Pons (tissue), 1 donor: Measurements from ENCODE around the gene ARL15.

Source experiments
- DNase-seq: peaks from one replicate; pipeline ENCODE4 v3.0.0-alpha.2; 2016; ENCODE audit warnings: low spot score

ARL15 gene

DNA sequence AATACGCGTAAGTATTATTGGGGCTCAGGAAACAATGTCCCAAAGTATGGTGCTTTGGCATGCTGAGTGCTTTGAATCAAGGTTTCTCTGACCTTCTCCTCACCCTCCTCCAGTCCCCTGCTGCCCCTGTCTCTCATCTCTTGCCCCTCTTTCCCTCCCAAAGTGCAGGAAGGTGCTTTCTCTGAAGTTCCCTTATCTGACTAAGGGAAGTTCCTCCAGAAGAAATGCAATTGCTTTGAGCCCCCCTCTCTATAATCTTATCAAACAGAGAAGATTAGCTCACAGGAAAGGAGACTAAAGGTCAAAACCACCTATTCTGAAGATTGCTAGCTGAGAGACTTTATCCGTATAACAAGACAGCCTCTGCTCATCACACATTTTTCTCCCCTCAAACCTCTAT is 288.1 kb downstream of the ARL15 start:
- DNase-seq: no peak

DNA sequence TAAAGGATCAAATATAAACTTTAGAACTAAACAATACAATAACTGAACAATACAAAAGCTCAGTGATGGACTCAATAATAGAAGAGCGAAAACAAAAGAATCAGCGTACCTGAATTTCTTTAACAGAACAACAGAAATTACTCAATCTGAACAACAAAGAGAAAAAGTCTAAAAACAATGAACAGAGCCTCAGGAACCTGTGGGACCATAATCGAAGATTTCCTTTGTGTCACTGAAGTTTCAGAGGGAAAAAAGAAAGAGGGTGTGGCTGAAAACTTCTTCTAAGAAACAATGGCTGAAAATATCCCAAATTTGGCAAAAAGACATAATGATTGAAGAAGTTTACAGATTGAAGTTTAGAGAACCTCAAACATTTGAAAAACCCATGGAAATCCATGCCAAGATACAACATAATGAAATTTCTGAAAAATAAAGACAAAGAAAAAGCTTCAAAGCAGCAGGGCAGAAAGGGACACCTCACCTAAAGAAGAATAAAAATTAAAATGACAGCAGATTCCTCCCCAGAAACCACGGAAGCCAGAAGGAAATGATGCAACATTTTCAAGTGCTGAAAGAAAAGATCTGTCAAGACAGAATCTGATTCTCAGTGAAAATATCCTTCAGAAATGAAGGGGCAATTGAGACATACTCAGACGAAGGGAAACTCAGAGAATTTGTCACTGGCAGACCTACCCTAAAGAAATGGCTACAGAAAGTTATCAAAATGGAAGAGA is 288.8 kb downstream of the ARL15 start:
- no peak for DNase-seq

DNA sequence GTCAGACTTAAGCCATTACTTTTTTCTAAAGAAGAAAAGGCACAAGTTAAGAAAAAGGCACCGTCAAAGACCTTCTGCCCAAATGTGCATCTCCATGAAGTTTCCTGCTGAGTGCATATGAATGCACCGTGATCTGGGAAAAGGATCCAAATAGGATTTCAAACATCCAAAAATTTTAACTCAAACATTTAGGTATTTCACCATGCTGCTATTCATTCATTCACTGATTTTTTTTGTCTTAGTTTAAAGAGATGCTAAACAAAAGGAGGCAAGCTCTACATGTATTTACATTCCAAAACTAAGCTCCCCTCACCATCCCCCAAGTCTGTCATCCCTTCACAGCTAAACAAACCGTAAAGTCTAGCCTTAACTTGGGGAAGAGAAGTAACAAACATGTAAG is 291.9 kb downstream of the ARL15 start:
- no peak for DNase-seq

DNA sequence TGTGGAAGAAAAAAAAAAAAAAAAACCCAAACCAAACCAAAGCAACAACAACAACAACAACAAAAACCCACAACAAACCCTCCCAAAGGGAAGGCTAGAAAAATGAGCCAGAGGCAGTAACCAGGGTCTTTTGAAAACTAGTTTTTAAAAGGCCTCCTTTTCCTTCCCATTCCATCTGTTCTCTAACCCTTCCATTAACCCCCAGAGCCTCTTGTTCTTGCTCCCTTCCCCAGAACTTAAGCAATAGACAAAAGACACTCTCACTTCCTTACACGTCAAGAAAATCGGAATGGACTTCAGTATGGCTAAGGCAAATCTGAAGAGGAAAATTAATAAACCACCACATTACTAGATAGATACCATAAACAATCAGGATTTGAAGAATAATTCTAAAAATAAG is 292.8 kb downstream of the ARL15 start:
- no peak for DNase-seq

DNA sequence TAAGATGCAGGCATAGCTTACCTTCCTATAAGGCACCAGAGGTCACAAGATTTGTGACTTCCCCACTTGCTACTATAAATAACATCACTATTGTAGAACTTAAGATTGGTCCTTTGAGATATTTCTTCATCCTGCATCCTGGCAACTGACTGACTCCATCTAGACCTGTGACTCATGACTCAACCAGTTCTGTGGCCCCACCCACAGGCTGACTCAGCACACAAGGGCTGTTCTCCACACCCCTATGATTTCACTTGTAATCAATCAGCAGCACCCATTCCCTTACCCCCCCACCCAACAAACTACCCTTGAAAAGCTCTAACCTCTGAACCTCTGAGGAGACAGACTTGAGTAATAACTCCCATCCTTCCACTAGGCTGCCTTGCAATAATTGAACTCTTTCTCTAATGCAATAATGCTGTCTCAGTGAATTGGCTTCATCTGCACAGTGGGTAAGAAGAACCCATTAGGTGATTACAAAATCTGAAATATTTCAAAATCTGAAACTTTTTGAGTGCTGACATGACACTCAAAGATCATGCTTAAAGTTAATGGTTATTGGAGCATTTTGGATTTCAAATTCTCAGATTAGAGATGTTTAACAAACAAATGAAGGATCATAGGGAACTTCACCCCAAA is 296.7 kb downstream of the ARL15 start:
- no peak for DNase-seq

DNA sequence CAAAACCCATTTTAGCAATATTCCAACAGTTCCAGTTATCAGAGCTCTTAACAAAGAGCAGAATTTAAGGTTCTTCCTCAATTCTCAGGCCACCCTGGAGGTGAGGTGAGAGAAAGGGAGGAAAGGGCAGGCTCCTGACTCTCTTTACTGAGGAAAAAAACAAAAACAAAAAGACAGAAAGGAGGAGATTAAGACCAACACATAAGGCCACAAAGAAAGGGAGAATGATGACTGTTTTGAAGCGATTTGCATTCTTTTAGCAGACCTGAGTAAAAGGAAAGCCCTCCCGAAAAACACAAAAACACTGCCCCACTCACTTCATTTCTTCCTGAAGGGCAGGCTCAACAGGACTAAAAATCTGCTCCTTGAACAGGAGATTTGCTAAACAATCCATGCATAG is 300.5 kb downstream of the ARL15 start:
- no peak for DNase-seq

DNA sequence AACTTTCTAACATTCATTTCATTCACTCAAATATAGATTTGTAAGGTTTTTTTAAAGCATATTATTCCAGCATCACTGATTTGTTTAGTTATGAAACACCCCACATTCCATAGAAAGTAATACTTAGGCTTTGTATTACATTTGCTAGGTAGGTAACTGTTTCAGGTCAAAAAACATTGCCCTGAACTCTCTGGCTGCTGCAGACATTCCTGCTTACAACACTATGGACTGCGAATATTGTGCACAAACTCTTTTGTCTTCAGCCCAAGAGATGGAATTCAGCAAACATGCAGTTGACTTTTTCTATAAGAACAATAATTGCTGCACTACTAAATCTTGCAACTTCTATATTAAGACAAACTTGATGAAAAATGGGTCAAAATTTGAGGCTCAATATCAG is 301.0 kb downstream of the ARL15 start:
- DNase-seq: no peak

DNA sequence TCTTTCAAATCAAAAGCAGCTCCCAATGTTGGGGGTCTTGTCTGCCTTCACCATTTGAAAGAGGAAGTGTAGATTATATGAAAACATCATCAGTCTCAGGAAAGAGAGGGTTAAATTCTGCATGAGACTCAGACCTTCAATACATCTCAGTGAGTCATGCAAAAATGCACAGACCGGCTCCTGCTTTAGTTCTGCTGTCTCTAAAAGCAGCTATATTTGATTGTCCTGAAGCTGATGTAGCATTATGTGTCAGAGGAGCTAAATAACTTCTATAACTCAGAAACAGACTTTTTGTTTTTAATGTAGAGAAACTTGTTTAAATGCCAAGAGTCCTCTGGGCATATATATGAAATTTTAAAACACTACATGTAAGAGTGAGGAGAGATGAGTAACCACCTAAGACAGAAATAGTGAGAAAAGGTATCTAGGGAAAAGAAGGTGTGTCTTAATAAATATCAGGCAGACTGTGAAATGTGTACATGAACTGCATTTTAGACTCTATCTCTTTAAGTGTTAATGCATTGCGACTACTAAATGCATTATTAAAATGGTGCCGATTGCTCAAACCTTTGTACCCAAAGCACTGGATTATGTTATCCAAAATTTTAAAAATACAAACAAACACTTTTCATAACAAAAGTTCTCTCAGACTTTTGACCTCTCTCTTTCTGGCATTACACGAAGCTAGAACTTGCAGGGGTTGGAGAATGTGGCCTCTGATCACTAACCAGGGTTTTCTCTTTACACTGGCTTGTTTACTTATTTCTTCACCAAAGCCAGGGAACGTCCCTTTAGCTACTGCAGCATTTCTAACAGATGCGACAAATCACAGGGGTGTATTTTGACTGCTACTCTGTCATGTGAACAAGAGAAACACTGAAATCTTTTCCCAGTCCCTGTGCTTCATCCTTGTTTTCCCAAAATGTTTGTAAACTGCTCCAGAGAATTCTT is 302.3 kb downstream of the ARL15 start:
- no peak for DNase-seq

DNA sequence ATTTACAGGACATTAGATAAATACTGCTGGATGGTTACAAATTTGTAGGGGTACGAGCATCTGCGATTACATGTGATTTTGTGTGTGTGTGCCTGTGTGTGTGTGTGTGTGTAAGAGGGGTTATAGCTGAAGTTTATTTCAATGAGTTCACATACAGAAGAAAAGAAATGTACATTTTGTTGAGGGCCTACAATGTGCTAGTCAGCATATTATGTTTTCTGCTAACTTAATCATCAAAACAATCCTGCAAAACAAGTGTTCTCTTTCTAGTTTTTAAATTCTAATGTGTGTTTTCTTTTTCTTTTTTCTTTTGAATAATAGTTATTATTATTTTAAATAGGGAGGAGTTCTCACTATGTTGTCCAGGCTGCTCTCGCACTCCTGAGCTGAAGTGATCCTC is 305.7 kb downstream of the ARL15 start:
- no peak for DNase-seq

DNA sequence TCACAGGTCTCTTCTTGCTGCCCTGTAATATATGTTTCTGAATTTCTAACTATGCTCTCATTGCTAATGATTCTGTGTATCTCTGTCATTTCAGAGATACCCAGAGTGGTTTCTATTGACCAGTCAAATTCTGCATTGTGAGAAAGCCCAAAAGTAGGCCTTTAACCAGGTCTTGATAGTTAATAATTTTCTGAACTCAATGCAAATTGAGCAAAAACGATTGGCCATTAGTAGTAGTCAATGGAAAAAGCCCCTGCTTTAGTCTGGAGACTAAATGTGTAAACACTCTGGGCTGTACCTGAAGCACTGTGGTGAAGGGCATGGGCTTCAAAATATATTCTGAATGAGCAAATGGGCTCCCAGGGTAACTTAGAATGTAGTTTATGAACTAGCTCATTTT is 307.6 kb downstream of the ARL15 start:
- DNase-seq: no peak

DNA sequence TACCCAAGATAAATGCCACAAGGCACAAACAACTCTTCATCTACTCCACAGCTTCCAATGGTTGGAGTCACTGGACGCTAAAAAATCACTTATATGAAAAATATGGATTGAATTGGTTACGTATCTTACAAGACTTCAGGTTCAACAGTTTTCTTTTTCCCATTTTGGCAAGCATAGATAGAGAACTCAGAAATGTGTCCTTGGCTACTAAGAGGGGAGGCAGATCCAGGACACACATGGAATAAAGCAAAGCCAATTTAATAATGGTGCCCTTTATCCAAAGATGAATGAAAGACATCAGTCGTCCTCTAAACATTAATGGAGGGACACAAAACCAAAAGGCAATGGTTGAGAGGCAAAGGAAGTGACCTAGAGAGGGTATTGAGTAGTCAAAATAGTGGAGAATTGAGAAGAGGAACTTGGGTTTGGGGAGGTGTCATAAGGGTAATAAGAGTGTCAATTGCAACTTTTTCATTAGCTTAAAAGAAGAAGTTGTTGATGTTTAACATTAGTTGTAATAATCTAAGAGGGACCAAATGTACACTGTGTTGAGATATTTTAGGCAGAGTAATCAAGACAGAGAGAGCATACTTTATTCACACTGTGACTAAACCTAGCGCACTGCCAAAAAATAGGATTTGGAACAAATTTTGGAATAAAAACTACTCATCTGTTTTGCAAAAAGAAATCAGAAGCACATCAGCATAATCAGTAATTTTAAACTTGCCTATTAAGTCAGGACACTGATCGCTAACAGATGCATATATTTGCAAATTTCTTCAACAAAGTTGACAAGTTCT is 308.2 kb downstream of the ARL15 start:
- DNase-seq: no peak

DNA sequence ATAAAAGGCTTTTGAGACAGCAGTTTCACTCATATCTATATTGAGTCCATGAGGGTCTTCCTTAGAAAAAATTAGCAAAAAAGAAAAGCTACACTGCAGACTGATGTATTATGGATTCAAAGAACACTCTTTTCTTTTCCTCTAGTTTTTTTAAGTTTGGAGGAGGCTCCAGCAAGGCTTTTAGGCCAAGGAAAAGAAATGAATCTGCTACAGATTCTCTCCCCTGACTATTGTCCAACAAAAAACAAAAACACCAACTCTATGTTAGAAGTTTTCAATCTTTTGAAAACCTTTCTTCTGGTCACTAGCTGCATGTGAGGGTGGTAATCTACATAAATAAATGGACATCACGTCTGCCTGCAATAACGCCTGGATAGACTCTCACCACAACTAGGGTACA is 310.4 kb downstream of the ARL15 start:
- DNase-seq: no peak

DNA sequence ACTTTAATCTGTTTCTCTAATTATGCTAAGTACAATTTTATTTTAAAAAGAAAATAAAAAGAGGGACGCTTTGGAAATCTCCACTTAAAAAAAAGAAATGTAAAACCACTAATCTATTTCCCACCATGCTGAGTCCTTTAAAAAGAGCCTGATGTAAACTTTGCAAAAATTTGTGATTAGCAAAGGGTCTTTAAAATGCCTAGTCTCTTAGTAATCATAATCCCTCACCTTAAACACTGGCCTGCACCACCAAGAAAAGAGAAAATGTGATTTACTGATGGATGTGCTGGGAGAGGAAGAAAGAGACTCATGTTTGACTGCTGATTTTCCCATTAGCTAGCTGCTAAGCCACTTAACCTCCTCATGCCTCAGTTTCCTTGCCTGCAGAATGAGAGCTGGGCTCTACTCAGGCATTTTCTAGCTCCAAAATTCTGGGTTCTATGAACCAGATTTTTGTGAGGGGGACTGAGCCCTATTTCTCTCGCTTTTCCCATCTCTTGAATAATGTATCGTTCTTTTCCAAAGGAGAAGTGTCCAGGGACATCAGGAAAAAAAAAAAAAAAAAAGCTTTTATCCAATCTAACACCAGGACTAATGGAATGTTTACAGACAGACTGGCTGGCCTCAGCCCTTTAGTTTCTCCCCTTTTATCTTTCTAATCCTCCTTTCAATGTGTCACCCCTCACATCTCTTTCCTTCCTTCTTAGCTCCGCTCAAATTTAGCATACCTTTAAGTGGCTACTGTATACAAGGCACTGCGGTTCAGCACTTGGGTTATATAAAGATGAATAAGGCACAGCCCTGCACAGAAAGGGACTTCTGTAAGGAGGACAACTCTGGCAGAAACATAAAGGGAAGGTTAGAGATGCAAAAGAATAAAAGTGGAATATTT is 312.4 kb downstream of the ARL15 start:
- no peak for DNase-seq

DNA sequence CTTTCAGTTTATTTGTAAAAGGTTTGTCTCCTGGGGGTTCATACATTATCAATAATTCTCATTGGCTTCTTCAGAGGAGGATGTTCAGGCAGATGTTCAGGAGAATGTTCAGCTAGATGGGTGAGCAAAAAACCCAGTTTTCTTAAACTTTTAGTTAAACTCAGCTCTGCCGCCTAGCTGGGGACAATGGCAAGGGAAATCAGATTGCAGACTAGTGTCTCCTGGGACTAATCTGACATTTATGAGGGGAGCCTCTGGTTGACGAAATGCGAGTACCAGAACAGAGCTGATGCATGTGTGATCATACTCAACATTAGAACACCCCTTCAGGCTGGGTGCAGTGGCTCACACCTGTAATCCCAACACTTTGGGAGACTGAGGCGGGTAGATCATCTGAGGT is 314.4 kb downstream of the ARL15 start:
- no peak for DNase-seq

DNA sequence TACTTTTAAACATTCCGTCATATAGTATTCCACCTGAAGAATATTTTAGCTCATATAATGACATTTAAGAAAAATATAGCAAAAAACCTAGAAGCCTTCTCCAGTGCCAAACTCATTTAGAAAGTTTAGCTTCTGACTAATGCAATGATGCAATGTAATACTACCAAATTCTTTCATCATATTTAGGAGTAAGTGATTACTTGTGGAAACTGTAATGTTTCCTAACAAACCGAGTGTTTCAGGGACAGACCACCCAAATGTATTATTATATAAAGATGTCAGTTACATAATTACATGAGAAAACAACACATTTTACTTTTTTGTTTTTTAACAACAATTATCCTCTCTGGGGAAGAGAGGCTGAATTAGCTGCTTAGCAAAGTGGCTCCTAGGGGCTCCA is 316.2 kb downstream of the ARL15 start:
- no peak for DNase-seq

DNA sequence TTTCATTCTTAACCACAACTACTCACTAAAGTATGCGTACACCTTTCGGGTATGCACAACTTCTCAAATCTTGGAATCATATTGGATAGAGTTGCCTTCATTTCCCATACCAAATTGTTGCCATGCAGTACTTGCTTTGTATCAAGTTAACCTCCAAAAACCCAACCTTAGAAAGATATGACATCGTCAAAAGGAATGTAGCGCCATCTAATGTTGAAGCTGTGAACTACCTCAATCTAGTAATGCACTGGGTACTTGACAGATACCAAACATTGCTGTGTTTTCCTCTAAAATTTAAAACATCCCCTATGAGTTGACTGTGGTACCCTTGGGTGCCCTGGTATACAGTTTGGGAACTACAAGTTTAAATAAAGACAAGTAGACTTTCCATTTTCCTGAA is 318.4 kb downstream of the ARL15 start:
- no peak for DNase-seq

DNA sequence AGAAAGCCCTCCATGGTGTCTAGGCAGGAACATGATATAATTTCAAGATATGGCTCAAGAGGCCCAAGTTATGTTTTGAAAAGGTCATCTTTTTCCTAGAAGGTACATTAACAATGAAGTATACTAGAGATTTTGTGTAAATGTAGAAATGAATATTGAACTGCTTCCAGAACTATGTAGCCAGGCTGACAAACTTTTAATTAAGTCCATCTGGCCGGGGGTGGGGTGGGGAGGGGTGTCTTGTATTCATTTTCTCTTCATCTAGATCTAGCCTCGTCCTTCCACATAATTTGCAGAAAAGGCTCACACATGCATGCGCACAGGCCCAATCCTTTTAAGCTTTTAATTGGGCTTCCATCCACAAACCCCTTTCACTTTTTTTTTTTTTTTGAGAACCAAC is 323.3 kb downstream of the ARL15 start:
- DNase-seq: no peak

DNA sequence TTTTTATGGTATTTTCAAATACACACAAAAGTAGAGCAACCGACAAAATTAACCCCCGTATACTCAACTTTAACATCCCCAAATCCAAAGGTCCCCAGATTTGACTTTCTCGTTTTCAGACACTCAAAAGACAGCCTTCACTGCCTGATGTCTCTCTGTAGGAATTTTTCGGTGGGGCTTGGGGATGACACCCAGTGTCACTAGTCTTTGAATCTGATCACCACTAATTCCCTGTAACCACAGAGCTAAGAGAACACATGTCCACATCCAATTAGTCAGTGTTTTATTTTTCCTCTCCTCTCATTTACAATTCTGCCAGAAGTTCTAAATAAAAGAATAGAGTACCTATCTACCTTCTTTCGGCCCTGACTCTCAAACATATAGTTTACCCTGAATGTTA is 324.6 kb downstream of the ARL15 start:
- DNase-seq: no peak

DNA sequence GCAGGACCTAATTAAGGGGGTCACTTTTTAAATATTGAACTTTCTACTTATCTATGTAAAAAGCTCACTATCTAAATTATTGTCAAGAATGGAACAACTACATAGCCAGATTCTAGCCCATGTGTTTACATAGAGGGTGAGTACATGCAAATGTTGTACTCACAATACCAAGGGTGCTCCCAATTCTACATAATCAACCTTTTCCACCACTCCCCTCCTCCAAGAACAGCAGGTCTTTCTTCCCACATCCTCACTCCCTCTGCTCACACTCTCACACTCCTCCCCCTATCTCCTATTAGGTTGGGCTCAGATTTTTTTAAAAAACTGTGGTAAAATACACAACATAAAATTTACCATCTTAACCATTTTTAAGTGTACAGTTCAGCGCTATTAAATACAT is 325.4 kb downstream of the ARL15 start:
- no peak for DNase-seq

DNA sequence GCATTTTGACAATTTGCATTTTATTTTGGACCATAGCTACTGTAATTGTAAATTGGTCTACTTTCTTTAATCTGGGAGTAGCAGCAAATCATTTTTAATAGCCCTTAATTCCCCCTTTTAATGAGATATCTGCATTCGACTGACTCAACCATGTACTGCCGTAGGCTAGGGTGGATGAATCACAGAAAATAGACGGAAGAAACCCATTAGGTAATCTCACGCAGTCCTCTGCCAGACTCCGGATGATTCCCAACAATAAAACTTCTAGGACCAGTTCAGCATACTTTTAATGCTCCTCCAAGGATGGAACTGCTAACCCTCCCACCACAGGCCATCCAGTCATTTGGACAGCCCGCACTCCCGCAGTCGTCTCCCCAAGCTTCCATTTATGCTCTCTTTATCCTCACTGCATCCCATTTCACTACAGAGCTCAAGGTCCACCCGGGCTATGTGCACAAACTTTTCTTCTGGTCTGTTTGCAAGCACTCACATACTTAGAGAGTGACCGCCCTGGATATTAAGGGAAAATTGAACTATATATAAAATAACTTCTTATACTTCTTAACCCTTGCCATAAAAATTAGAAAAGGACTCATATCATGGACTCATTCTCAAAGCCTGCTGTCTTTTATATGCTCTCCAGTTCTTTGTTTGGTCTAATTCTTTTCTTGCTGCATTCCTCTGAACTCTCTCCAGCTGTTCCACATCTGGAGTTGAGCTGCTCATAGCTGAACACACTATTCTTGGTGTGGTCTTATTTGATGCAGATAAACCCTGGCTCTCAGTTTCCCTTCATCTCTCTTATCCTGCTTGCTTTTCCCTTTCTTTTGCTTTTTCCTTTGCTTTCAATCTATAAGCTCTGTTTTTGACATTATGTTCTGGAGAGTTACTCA is 326.6 kb downstream of the ARL15 start:
- no peak for DNase-seq
